Peyer's patch (tissue), 4 donors: Measurements from ENCODE around the gene TMEM198.

Experiments used
- CTCF ChIP-seq, 6 experiments: fragments of 450-650 bp in 4 of 6; fragments of 200-600 bp in 2 of 6; sonication (generic) in 1 of 6; IDR thresholded peaks; one replicate each; pipeline ENCODE4 v1.5.1; 2017 to 2019; ENCODE audit warnings: antibody characterized with exemption in 6 of 6, mild to moderate bottlenecking in 3 of 6, moderate library complexity in 1 of 6
- POLR2A ChIP-seq, 2 donors: fragments of 450-650 bp; IDR thresholded peaks; one replicate each; pipeline ENCODE4 v1.5.1; 2017; ENCODE audit warnings: antibody characterized with exemption in 2 of 2, mild to moderate bottlenecking in 2 of 2, moderate library complexity in 2 of 2

- TF ChIP-seq CTCF (IDR thresholded peaks at IDR 0.05) (no peak), POLR2A (IDR thresholded peaks at IDR 0.05) (no peak)
Observed at GRCh38 chr2:219531639-219532377, 12.0 kb upstream of the TMEM198 start.
